ENCODE results near the gene IGF2R. TPM values are rescaled to one million over a fixed set of nuclear protein-coding genes. Genes with fewer than 3 reads are reported as not detected.
A peak's percentile ranks its signal among the peaks of the same experiment; 100 is the strongest.

The IGF2R gene
- total RNA-seq, 1 donor from 2014 or later = 156 TPM

GRCh38 chr6:160068346-160068745 is 99.5 kb downstream of the IGF2R start:
- Histone ChIP-seq H3K9me3 (no peaks in the 10 kb centered on the region), H3K4me3 (no peak overlapping the region), H3K4me1 (no peaks in the 10 kb centered on the region), H3K36me3 (peaks cover 94% of the 10 kb centered on the region), H3K27me3 (ENCODE audit: low read depth) (no peaks in the 10 kb centered on the region), H3K27ac (no peak overlapping the region)
- ATAC-seq (no peak), DNase-seq (no peak)
- TF ChIP-seq CTCF (IDR thresholded peaks at IDR 0.05) = no peak
- intact Hi-C loops (cut with DNase I) = no loop called here

- no peak for TF ChIP-seq CTCF (IDR thresholded peaks at IDR 0.05)
- DNase-seq (no peak), ATAC-seq (peak in 1 of 2 donors; percentile 31)
- no peak overlapping the region for H3K27ac ChIP-seq
- H3K36me3 ChIP-seq = peaks cover 94% of the 10 kb centered on the region
- no peak overlapping the region for H3K4me3 ChIP-seq
- no peaks in the 10 kb centered on the region for H3K9me3 ChIP-seq
- intact Hi-C loops (cut with DNase I) = no loop called here
- no peaks in the 10 kb centered on the region for H3K27me3 ChIP-seq (ENCODE audit: low read depth)
- no peaks in the 10 kb centered on the region for H3K4me1 ChIP-seq
These were observed 100.2 kb downstream of the IGF2R start for GRCh38 chr6:160069050-160069454.

- no peak for TF ChIP-seq CTCF (IDR thresholded peaks at IDR 0.05)
- Histone ChIP-seq H3K36me3 (peaks cover 94% of the 10 kb centered on the region), H3K9me3 (no peaks in the 10 kb centered on the region), H3K4me3 (no peak overlapping the region), H3K27me3 (ENCODE audit: low read depth) (no peaks in the 10 kb centered on the region), H3K27ac (no peak overlapping the region), H3K4me1 (no peaks in the 10 kb centered on the region)
- ATAC-seq = no peak
- intact Hi-C loops (cut with DNase I) = no loop called here
- no peak for DNase-seq
These were observed 100.6 kb downstream of the IGF2R start for GRCh38 chr6:160069459-160069858.

GRCh38 chr6:160070427-160070826 is 101.5 kb downstream of the IGF2R start:
- H3K4me3 ChIP-seq = no peak overlapping the region
- DNase-seq (no peak), ATAC-seq (no peak)
- no peaks in the 10 kb centered on the region for H3K4me1 ChIP-seq
- no peak overlapping the region for H3K27ac ChIP-seq
- no peak for TF ChIP-seq CTCF (IDR thresholded peaks at IDR 0.05)
- no peaks in the 10 kb centered on the region for H3K27me3 ChIP-seq (ENCODE audit: low read depth)
- H3K36me3 ChIP-seq = peaks cover 94% of the 10 kb centered on the region
- H3K9me3 ChIP-seq = no peaks in the 10 kb centered on the region
- intact Hi-C loops (cut with DNase I) = no loop called here

- ATAC-seq (no peak), DNase-seq (no peak)
- H3K27me3 ChIP-seq (ENCODE audit: low read depth) = no peaks in the 10 kb centered on the region
- H3K4me1 ChIP-seq = no peaks in the 10 kb centered on the region
- H3K36me3 ChIP-seq = peaks cover 97% of the 10 kb centered on the region
- no peak overlapping the region for H3K4me3 ChIP-seq
- no peaks in the 10 kb centered on the region for H3K9me3 ChIP-seq
- intact Hi-C loops (cut with DNase I) = no loop called here
- TF ChIP-seq CTCF (IDR thresholded peaks at IDR 0.05) = no peak
- H3K27ac ChIP-seq = no peak overlapping the region
These were observed 101.9 kb downstream of the IGF2R start for GRCh38 chr6:160070831-160071230.
